PC-3 (cell line): Measurements from ENCODE around the gene RAPGEF3.

Experiments
- CTCF ChIP-seq: fragments of 300-600 bp; sonication (generic); conservative IDR thresholded peaks from 2 replicates; pipeline ENCODE4 v1.5.1; 2017; ENCODE audit warnings: antibody characterized with exemption, low read depth, mild to moderate bottlenecking, low read length
- EZH2 ChIP-seq: fragments of 300-600 bp; sonication (generic); IDR thresholded peaks from one replicate; pipeline ENCODE4 v1.6.1; 2017; ENCODE audit warnings: antibody characterized with exemption, mild to moderate bottlenecking, low read length; ENCODE audit not compliant: unreplicated experiment

- TF ChIP-seq CTCF (no peak), EZH2 (no peak)
Measured at GRCh38 chr12:47735649-47736048, 23.0 kb downstream of the RAPGEF3 start.
